Dendritic cell treated with granulocyte-macrophage colony-stimulating factor and Interleukin-4, amounts not matched to agents 40 ng/mL and 50 ng/mL, for 4 days (primary cell): ENCODE data around the gene ARHGAP22.

Source experiments
- H3K27ac Mint-ChIP-seq: one replicate; pipeline ENCODE4 v1.8.0; 2022; ENCODE audit warnings: mild to moderate bottlenecking, mixed read lengths
- H3K27me3 Mint-ChIP-seq: one replicate; pipeline ENCODE4 v1.8.0; 2022; ENCODE audit warnings: mild to moderate bottlenecking, mixed read lengths
- H3K36me3 Mint-ChIP-seq: one replicate; pipeline ENCODE4 v1.8.0; 2022; ENCODE audit warnings: low read depth, mixed read lengths
- H3K4me1 Mint-ChIP-seq: one replicate; pipeline ENCODE4 v1.8.0; 2022; ENCODE audit warnings: low read depth, mixed read lengths
- H3K4me3 Mint-ChIP-seq: one replicate; pipeline ENCODE4 v1.8.0; 2022; ENCODE audit warnings: mild to moderate bottlenecking, moderate library complexity, mixed read lengths
- H3K9me3 Mint-ChIP-seq: one replicate; pipeline ENCODE4 v1.8.0; 2022; ENCODE audit warnings: mixed read lengths
- intact Hi-C: fragments of 100-400 bp; cut with micrococcal nuclease; formaldehyde crosslinking; loops from one replicate; pipeline ENCODE4 v1.15.0; 2022

The ARHGAP22 gene

GRCh38 chr10:48543182-48543844 is 61.6 kb downstream of the ARHGAP22 start:
- intact Hi-C loops, result no loop called here
- H3K36me3 Mint-ChIP-seq, result peaks cover 16% of the 10 kb centered on the region
- H3K27ac Mint-ChIP-seq, result no peak overlapping the region
- H3K4me1 Mint-ChIP-seq, result peaks cover 11% of the 10 kb centered on the region
- no peak overlapping the region for H3K4me3 Mint-ChIP-seq
- peaks cover 2% of the 10 kb centered on the region for H3K9me3 Mint-ChIP-seq
- peaks cover 5% of the 10 kb centered on the region for H3K27me3 Mint-ChIP-seq

- Mint-ChIP-seq H3K36me3 (peaks cover 16% of the 10 kb centered on the region), H3K27me3 (peaks cover 4% of the 10 kb centered on the region), H3K4me1 (peaks cover 18% of the 10 kb centered on the region), H3K4me3 (no peak overlapping the region), H3K9me3 (peaks cover 9% of the 10 kb centered on the region), H3K27ac (no peak overlapping the region)
- intact Hi-C loops, result no loop called here
These were observed 62.2 kb downstream of the ARHGAP22 start for GRCh38 chr10:48542471-48543181.

GRCh38 chr10:48541144-48541795 is 63.6 kb downstream of the ARHGAP22 start:
- intact Hi-C loops, result no loop called here
- peaks cover 6% of the 10 kb centered on the region for H3K27me3 Mint-ChIP-seq

GRCh38 chr10:48538611-48539010 is 66.3 kb downstream of the ARHGAP22 start:
- peaks cover 6% of the 10 kb centered on the region for H3K27me3 Mint-ChIP-seq
- intact Hi-C loops, result no loop called here
- H3K27ac Mint-ChIP-seq, result no peak overlapping the region
- H3K4me3 Mint-ChIP-seq, result no peak overlapping the region
- peaks cover 25% of the 10 kb centered on the region for H3K36me3 Mint-ChIP-seq
- H3K4me1 Mint-ChIP-seq, result peaks cover 11% of the 10 kb centered on the region
- peaks cover 9% of the 10 kb centered on the region for H3K9me3 Mint-ChIP-seq

More at GRCh38 chr10:48541144-48541795, 63.6 kb downstream of the ARHGAP22 start:
- Mint-ChIP-seq H3K27ac (no peak overlapping the region), H3K9me3 (peaks cover 9% of the 10 kb centered on the region), H3K4me1 (peaks cover 18% of the 10 kb centered on the region), H3K36me3 (peaks cover 14% of the 10 kb centered on the region), H3K4me3 (no peak overlapping the region)

GRCh38 chr10:48536916-48537890 is 67.7 kb downstream of the ARHGAP22 start:
- no peak overlapping the region for H3K27ac Mint-ChIP-seq

GRCh38 chr10:48536156-48536500 is 68.7 kb downstream of the ARHGAP22 start:
- intact Hi-C loops, result no loop called here

More at GRCh38 chr10:48536916-48537890, 67.7 kb downstream of the ARHGAP22 start:
- peaks cover 5% of the 10 kb centered on the region for H3K27me3 Mint-ChIP-seq
- intact Hi-C loops, result no loop called here
- no peak overlapping the region for H3K4me3 Mint-ChIP-seq
- peaks cover 9% of the 10 kb centered on the region for H3K9me3 Mint-ChIP-seq
- H3K4me1 Mint-ChIP-seq, result peaks cover 9% of the 10 kb centered on the region
- peaks cover 25% of the 10 kb centered on the region for H3K36me3 Mint-ChIP-seq

GRCh38 chr10:48535416-48536155 is 69.3 kb downstream of the ARHGAP22 start:
- Mint-ChIP-seq H3K27me3 (peaks cover 2% of the 10 kb centered on the region), H3K36me3 (peaks cover 25% of the 10 kb centered on the region), H3K4me3 (no peak overlapping the region), H3K9me3 (peaks cover 9% of the 10 kb centered on the region), H3K27ac (no peak overlapping the region), H3K4me1 (peaks cover 9% of the 10 kb centered on the region)
- intact Hi-C loops, result no loop called here

More at GRCh38 chr10:48536156-48536500, 68.7 kb downstream of the ARHGAP22 start:
- H3K36me3 Mint-ChIP-seq, result peaks cover 25% of the 10 kb centered on the region
- no peak overlapping the region for H3K27ac Mint-ChIP-seq
- peaks cover 9% of the 10 kb centered on the region for H3K4me1 Mint-ChIP-seq
- peaks cover 9% of the 10 kb centered on the region for H3K9me3 Mint-ChIP-seq
- no peak overlapping the region for H3K4me3 Mint-ChIP-seq
- H3K27me3 Mint-ChIP-seq, result peaks cover 2% of the 10 kb centered on the region

GRCh38 chr10:48533951-48534720 is 70.7 kb downstream of the ARHGAP22 start:
- Mint-ChIP-seq H3K4me3 (no peak overlapping the region), H3K36me3 (peaks cover 25% of the 10 kb centered on the region), H3K9me3 (peaks cover 9% of the 10 kb centered on the region), H3K27ac (no peak overlapping the region), H3K27me3 (peaks cover 4% of the 10 kb centered on the region), H3K4me1 (peaks cover 9% of the 10 kb centered on the region)
- intact Hi-C loops, result no loop called here

GRCh38 chr10:48533540-48533939 is 71.3 kb downstream of the ARHGAP22 start:
- Mint-ChIP-seq H3K4me3 (no peak overlapping the region), H3K36me3 (peaks cover 25% of the 10 kb centered on the region), H3K27ac (no peak overlapping the region), H3K4me1 (peaks cover 9% of the 10 kb centered on the region), H3K27me3 (peaks cover 4% of the 10 kb centered on the region), H3K9me3 (peaks cover 9% of the 10 kb centered on the region)
- intact Hi-C loops, result no loop called here

- Mint-ChIP-seq H3K36me3 (peaks cover 11% of the 10 kb centered on the region), H3K4me1 (no peaks in the 10 kb centered on the region), H3K4me3 (no peak overlapping the region), H3K27ac (no peak overlapping the region), H3K9me3 (no peaks in the 10 kb centered on the region), H3K27me3 (peaks cover 16% of the 10 kb centered on the region)
- intact Hi-C loops, result no loop called here
These were observed 73.4 kb downstream of the ARHGAP22 start for GRCh38 chr10:48531486-48531885.

GRCh38 chr10:48529331-48529730 is 75.5 kb downstream of the ARHGAP22 start:
- Mint-ChIP-seq H3K27ac (no peak overlapping the region), H3K4me1 (no peaks in the 10 kb centered on the region), H3K4me3 (no peak overlapping the region), H3K36me3 (no peaks in the 10 kb centered on the region), H3K9me3 (no peaks in the 10 kb centered on the region), H3K27me3 (peaks cover 36% of the 10 kb centered on the region)
- intact Hi-C loops, result no loop called here

GRCh38 chr10:48527756-48528155 is 77.1 kb downstream of the ARHGAP22 start:
- Mint-ChIP-seq H3K9me3 (no peaks in the 10 kb centered on the region), H3K36me3 (no peaks in the 10 kb centered on the region), H3K4me1 (no peaks in the 10 kb centered on the region), H3K27me3 (peaks cover 42% of the 10 kb centered on the region), H3K4me3 (no peak overlapping the region), H3K27ac (no peak overlapping the region)
- intact Hi-C loops, result no loop called here
